Fibroblast of skin of abdomen (primary cell): ENCODE data around the gene KCND1. TPM values are rescaled to one million over a fixed set of nuclear protein-coding genes. Genes with fewer than 3 reads are reported as not detected.
"Not testable (repeated sequence)": the region's sequence is repeated elsewhere in the genome, so short reads cannot be mapped to it uniquely, and the experiment has no call there.

Experiments
- DNase-seq: peaks from one replicate; pipeline ENCODE4 v3.0.0-alpha.2; 2013
- polyA plus RNA-seq, 2 experiments: library from polyadenylated mRNA; unstranded; fragments of 120-200 nt; gene quantifications; one replicate each; pipeline ENCODE4 v1.2.1, GENCODE V29; 2013; ENCODE audit not compliant: insufficient read length in 2 of 2

The KCND1 gene
- polyA plus RNA-seq (2013, experiment 1 of 2; ENCODE audit: insufficient read length) = 6.0 TPM
- polyA plus RNA-seq (2013, experiment 2 of 2; ENCODE audit: insufficient read length) = 6.3 TPM

DNA sequence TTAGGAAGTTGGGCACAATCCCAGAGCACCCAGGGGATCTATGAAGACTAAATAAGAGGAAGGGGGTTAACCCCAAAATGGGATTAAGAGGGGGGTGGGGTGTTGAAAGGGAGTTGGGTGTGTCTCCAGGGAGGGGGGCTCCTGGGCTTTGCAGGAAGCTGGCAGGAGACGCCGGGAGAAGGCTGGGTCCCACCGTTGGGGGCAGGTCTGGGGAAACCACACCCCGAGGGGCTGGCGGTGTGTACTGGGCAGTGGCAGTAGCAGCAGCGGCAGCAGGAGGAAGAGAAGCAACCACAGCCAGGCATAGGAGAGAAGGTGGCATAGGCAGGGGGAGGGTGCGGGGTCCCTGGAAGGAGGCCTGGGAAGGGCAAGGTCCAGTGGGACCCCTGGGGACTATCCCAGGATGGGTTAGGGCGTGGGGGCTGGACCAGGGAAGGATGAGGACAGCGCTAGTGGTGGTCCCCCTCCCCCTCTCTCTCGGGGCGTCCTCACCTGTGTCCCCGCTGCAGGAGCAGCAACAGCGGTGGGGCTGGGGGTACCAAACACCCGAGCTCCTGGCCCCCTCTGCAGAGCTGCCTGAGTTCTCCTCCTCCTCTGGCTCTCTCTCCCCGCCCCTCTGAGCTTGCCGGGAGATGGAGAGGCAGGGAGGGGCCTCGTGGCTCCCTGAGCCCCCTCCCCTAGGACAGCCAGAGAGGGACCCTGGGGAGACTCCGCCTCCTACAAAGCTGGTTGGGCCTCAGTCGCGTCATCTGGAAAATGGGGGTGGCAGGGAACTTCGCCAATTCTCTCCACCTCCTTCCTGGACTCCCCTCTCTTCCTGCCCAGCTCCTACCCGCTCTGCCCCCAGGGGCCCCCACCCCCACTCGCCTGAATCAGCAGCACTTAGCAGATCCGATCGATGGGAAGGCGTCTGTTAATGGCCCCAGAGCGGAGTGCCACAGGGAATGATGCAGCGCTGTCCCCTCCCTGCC, at the start of gene KCND1:
Gene KCND1 (minus strand): TSS at position 596 of the 971 bp plus-strand sequence. CDS start 1,573 bp downstream, outside the sequence.
- DNase-seq = peak; percentile 70

DNA sequence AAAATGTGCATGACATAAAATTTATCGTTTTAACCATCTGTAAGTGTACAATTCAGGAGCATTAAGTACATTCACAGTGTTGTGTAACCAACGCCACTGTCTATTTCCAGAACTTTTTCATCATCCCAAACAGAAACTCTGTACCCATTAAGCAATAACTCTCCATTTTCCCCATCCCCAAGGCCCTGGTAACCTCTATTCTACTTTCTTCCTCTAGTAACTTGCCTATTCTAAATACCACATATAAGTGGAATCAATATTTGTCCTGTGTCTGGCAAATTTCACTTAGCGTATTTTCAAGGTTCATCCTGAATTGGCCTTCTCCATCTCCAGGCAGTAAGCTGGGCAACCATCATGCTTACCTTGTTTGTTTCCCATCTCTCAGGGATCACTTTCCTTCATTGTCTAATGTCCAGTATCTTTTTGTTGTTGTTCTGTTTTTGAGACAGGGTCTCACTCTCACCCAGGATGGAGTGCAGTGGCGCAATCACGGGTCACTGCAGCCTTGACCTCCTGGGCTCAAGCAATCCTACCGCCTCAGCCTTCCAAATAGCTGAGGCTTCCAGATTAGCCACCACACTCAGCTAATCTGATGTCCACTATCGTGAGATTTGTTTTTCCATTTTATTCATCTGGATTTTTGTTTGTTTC, 48.1 kb upstream of the KCND1 start:
- no peak for DNase-seq

GRCh38 chrX:49019050-49019449, 47.4 kb upstream of the KCND1 start:
- DNase-seq = no peak

GRCh38 chrX:49003696-49004095, 32.1 kb upstream of the KCND1 start:
- no peak for DNase-seq

- DNase-seq = peak; percentile 81
These were observed 30.7 kb upstream of the KCND1 start, which contains the start of gene GRIPAP1 for GRCh38 chrX:49002091-49002935. TSS of gene GRIPAP1 (minus strand) at chrX:49002264. CDS start at chrX:49002229, 35 bp downstream.

DNA sequence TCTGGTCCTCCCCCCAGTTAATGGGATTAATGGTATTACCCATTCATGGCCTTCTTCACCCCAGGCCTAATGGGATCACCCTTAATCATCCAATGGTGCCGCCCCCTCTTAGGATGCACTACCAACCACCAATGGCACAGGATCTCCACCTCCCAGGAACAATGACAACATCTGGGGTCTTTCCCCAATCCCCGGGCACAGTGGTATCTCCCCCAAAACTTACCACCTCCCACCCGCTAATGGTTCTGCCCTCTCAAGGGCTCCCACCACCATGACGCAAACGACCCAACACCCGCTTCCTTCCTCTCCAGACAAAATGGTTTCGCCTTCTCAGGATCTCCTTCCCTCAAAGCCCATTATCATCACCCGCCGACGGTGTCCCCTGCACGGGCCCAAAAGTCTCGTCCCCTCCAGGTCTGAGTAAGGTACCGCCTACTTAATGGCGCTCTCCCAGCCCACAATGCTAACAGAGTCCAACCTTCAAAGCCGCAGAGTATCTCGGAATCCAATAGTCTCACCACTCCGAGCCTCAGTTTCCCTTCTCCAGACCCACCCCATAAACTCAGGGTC, 30.0 kb upstream of the KCND1 start:
- DNase-seq = peak; percentile 28

DNA sequence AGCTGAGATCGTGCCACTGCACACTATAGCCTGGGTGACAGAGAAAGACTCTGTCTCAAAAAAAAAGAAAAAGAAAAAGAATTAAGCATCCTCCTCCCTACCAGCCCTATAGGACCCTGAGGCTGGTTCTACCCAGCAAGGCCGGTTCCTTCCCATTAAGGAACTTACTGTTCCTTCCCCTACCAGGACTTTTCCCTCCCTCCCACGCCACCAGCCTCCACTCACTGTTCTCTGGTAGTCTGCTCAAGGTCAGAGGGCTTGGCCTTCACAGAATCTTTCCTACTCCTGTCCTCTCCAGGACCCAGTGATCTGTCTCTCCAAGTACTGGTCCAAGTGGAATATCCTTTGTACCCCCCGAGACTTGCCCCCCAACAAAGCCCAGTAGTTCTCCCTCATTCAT, 29.0 kb upstream of the KCND1 start:
- DNase-seq = no peak

- no peak for DNase-seq
These were observed 27.4 kb upstream of the KCND1 start for GRCh38 chrX:48999030-48999429.

DNA sequence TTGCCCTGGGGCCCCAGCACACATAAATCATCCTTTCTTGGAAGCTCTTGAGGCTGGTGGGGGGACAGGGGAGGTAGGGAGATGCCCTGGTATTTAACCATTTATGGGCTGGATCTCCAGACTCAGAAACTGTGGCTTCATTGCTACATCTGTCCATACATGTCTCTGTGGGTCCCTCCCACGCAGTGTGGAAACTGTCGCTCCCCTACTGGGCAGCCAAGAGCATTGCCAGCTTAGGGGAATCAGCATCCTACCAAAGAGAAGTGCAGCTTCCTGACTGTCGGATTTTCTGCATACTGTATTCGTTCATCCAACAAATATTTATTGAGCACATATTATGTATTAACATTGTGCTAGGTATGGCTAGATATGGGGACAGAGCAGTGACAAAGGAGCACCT, 26.7 kb upstream of the KCND1 start:
- no peak for DNase-seq

DNA sequence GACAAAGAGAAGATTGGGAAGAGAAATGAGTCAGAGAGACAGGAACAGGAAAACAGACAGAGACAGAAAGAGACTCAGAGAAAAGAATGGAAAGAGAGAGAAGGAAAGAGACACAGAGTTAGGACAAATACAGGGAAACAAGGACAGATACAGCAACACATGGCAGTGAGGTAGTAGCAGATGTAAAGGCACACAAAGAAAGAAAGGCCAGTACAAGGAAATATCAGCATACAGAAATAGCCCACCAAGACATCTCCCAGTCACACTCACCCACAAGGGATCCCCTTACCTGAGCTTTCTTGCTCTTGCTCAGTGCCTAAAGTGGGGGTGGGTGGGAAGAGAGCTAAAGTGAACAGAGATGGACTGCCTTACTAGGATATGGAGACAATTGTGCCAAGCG, 26.2 kb upstream of the KCND1 start:
- DNase-seq = no peak

- DNase-seq = no peak
These were observed 25.8 kb upstream of the KCND1 start for GRCh38 chrX:48997455-48997854.

GRCh38 chrX:48996969-48997368, 25.3 kb upstream of the KCND1 start:
- no peak for DNase-seq

- no peak for DNase-seq
These were observed 20.7 kb upstream of the KCND1 start for GRCh38 chrX:48992341-48992740.

GRCh38 chrX:48989483-48989882, 17.8 kb upstream of the KCND1 start:
- DNase-seq = no peak

DNA sequence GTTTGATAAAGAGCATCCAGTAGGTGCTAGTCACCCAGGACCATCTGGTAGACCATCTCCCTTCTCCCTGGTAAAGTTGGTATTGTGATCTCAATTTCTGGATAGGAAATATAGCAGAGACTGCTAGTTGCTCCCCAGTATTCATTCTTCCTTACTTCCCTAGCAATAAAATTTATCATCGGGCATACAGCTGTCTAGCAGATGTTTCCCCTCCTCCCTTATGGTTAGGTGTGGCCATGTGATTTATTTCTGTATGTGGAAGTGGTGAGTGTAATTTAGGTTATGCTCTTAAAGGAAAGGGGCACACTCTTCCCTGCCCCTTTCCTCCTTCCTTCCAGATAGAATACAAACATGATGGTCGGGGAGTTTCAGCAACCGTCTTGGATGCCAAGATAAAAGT, 12.3 kb upstream of the KCND1 start:
- DNase-seq = no peak

GRCh38 chrX:48983081-48983480, 11.4 kb upstream of the KCND1 start:
- DNase-seq = no peak

DNA sequence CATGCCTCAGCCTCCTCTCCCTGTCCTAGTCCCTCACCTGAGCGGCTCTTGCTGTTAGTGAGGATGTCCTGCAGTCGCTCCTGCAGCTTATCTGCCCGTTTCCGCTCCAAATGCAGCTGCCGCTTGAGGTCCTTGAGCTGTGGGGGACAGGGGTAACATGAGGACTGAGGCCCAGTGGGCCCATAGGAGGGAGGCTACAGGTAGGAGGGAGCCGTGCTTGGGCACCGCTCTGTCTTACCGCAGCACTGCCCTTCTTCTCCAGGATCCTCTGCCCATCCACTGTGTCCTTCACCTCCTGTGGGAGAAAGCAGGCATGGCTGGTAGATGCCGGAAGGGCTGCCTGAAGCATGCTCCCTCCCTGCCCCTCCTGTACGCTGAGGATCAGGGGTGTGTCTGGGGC, 9.5 kb upstream of the KCND1 start:
- no peak for DNase-seq

DNA sequence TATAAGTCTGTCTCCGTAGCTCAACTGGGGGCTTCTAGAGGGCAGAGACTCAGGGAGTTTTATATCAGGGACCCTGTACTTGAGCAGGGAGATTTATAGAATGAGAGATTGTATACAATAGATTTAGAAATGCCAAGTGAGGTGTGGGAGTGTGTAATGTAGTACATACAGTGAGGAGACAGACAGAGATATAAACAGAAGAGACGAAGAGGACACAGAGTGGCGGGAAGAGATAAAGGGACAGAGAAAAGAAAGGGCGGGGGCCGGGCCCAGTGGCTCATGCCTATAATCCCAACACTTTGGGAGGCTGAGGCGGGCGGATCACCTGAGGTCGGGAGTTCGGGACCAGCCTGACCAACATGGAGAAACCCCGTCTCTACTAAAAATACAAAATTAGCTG, 8.7 kb upstream of the KCND1 start:
- DNase-seq = not testable (repeated sequence)

- no peak for DNase-seq
These were observed 6.6 kb upstream of the KCND1 start for GRCh38 chrX:48978226-48978625.

DNA sequence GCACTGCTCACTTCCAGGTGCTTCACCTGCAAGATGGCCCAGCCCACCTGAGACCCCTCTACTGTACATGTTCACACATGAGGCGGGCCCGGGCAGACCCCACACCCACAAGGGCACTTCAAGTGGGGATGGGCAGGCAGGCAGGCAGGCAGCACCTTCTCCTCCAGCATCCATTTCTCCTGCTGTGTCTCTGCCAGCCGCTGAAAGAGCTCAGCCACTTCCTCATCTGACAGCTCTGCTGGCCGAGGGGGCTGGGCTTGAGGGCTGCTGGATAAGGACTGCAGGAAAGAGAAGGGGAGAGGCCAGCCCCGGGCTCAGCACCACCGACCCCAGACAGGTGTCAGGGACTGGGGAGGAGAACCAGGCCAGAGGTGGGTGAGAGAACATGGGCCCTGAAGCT, 4.4 kb upstream of the KCND1 start:
- no peak for DNase-seq

DNA sequence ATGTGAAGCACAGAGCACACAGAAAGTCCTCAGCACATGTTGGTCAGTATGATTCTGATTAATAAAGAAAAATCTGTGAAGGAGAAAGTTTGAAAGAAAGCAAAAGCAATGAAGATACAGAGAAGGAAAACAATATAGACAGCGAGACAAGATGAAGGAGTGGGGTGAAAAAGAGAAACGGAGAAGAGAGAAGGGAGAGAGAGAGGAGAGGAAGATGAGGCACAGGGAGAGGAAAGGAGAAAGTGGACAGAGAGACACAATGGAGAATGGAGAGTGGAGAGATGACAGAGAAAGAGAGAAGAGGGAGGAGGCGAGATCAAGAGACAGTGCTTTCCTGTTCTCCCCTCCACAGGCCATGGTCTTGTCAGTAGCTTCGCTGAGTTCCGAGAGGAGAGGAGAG, 3.9 kb upstream of the KCND1 start:
- DNase-seq = no peak

DNA sequence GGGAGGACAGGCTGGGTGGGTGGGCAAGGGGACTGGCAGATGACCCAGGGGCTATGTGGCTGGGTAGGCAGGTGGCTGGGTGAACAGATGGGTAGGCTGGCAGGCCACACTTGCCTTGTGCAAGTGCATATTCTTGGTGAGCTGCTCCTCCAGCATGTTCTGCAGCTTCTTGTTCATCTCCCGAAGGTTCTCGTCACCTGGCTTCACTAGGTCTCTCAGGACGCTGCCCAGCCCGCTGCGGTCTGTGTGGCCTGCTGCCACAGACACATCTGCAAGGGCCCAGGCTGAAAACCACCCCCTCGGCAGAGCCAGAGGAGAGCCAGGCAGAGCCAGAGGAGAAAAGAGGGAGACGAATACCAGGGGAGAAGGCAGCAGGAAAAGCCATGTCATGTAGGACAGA, 3.4 kb upstream of the KCND1 start:
- no peak for DNase-seq
